H1 (cell line): ENCODE measurements around the gene UBQLN4. TPM values are rescaled to one million over a fixed set of nuclear protein-coding genes. Genes with fewer than 3 reads are reported as not detected.

Experiments
- CTCF ChIA-PET: fragments of 300-600 bp; sonication (Branson Sonifier 250); formaldehyde crosslinking; loops from one replicate; lab custom pipeline; 2021; ENCODE audit not compliant: partially characterized antibody; lab: Charles Lee
- POLR2A ChIA-PET: fragments of 300-600 bp; sonication (Branson Sonifier 250); formaldehyde crosslinking; loops from one replicate; lab custom pipeline; 2021; ENCODE audit warnings: inconsistent platforms; ENCODE audit not compliant: partially characterized antibody; lab: Charles Lee
- DNase-seq, 2 experiments: peaks; one replicate each; pipeline versions ENCODE4 v3.0.0 to v3.0.0-alpha.2; 2010 to 2022; ENCODE audit warnings: low spot score in 2 of 2, low read depth in 1 of 2, mixed read lengths in 1 of 2
- FAIRE-seq: peaks from 2 replicates; lab custom pipeline; 2011; peaks lifted over from hg19 to GRCh38; lab: Jason Lieb, UNC
- H2AFZ ChIP-seq: 2 replicates; pipeline ENCODE4 v1.8.1; 2012; ENCODE audit warnings: low read length, inconsistent platforms
- H2AK5ac ChIP-seq: 2 replicates; pipeline ENCODE4 v1.6.1; 2013; ENCODE audit warnings: low read depth, low read length
- H2BK120ac ChIP-seq: replicated peaks from 2 replicates; pipeline ENCODE3; 2013; ENCODE audit warnings: low read depth, low read length, inconsistent platforms
- H2BK12ac ChIP-seq: 2 replicates; pipeline ENCODE4 v1.6.1; 2013; ENCODE audit warnings: low read depth, low read length
- H2BK15ac ChIP-seq: 2 replicates; pipeline ENCODE4 v1.6.1; 2013; ENCODE audit warnings: low read length
- H2BK20ac ChIP-seq: 2 replicates; pipeline ENCODE4 v1.6.1; 2013; ENCODE audit warnings: low read length
- H2BK5ac ChIP-seq: 2 replicates; pipeline ENCODE4 v1.6.1; 2013; ENCODE audit warnings: low read depth, low read length
- H3K14ac ChIP-seq: 2 replicates; pipeline ENCODE4 v1.6.1; 2013; ENCODE audit warnings: inconsistent platforms; ENCODE audit not compliant: insufficient read length
- H3K18ac ChIP-seq: 2 replicates; pipeline ENCODE4 v1.6.1; 2013; ENCODE audit warnings: low read length; ENCODE audit errors: extremely low read depth
- H3K23ac ChIP-seq: 2 replicates; pipeline ENCODE4 v1.6.1; 2013; ENCODE audit warnings: inconsistent platforms; ENCODE audit not compliant: insufficient read length
- H3K23me2 ChIP-seq: 2 replicates; pipeline ENCODE4 v1.6.1; 2013; ENCODE audit warnings: low read depth, low read length
- H3K27ac ChIP-seq: 2 replicates; pipeline ENCODE4 v1.6.1; 2011; ENCODE audit warnings: low read depth, low read length, inconsistent platforms
- H3K27me3 ChIP-seq, 4 experiments: replicated peaks in 1 of 4; 1 replicate in 1 of 4; 2 replicates in 3 of 4; pipeline versions ENCODE4 v1.6.1 to v1.8.1; 2011 to 2013; ENCODE audit warnings: low read length in 3 of 4, mild to moderate bottlenecking in 3 of 4, inconsistent platforms in 2 of 4, mixed read lengths in 2 of 4, moderate library complexity in 1 of 4; ENCODE audit not compliant: control insufficient read depth in 3 of 4, insufficient read depth in 3 of 4; ENCODE audit errors: extremely low read depth in 1 of 4
- H3K36me3 ChIP-seq, 4 experiments: 2 replicates each; pipeline versions ENCODE4 v1.6.1 to v1.8.1; 2011 to 2013; ENCODE audit warnings: mild to moderate bottlenecking in 4 of 4, low read length in 3 of 4, moderate library complexity in 2 of 4, control low read depth in 1 of 4, inconsistent platforms in 1 of 4; ENCODE audit not compliant: insufficient read depth in 4 of 4, control insufficient read depth in 2 of 4
- H3K4ac ChIP-seq: replicated peaks from 2 replicates; pipeline ENCODE3; 2013; ENCODE audit warnings: low read length, low read depth, mixed read lengths, inconsistent platforms; ENCODE audit not compliant: insufficient read length
- H3K4me1 ChIP-seq, 4 experiments: replicated peaks in 1 of 4; 1 replicate in 1 of 4; 2 replicates in 3 of 4; pipeline versions ENCODE4 v1.6.1 to v1.8.1; 2011 to 2013; ENCODE audit warnings: low read length in 3 of 4, inconsistent platforms in 2 of 4, mixed read lengths in 1 of 4; ENCODE audit not compliant: insufficient read depth in 4 of 4, control insufficient read depth in 3 of 4
- H3K4me2 ChIP-seq, 2 experiments: 2 replicates each; pipeline versions ENCODE4 v1.6.1 to v1.8.1; 2011 to 2013; ENCODE audit warnings: low read depth in 2 of 2, low read length in 2 of 2, control low read depth in 1 of 2, inconsistent platforms in 1 of 2, mild to moderate bottlenecking in 1 of 2; ENCODE audit not compliant: insufficient read depth in 1 of 2
- H3K4me3 ChIP-seq, 4 experiments: fragments of 200-600, 300-600 bp in 1 of 4; sonication (generic), shearing (Covaris generic), sonication (Bioruptor Twin) in 1 of 4; 2 replicates each; pipeline versions ENCODE4 v1.5.1 to v1.8.1; 2011 to 2016; ENCODE audit warnings: low read length in 4 of 4, low read depth in 3 of 4, control low read depth in 2 of 4, inconsistent platforms in 2 of 4, mild to moderate bottlenecking in 2 of 4, mixed read lengths in 1 of 4, moderate library complexity in 1 of 4; ENCODE audit not compliant: insufficient read depth in 2 of 4; ENCODE audit errors: extremely low read depth in 1 of 4
- H3K56ac ChIP-seq: replicated peaks from 2 replicates; pipeline ENCODE3; 2013; ENCODE audit warnings: low read depth, mild to moderate bottlenecking, mixed read lengths, low read length, inconsistent platforms; ENCODE audit not compliant: insufficient read length
- H3K79me1 ChIP-seq: 2 replicates; pipeline ENCODE4 v1.6.1; 2013; ENCODE audit warnings: low read depth, low read length, control low read depth
- H3K79me2 ChIP-seq, 2 experiments: 2 replicates each; pipeline versions ENCODE4 v1.6.1 to v1.8.1; 2012 to 2013; ENCODE audit warnings: low read length in 2 of 2, mild to moderate bottlenecking in 2 of 2, inconsistent platforms in 1 of 2; ENCODE audit not compliant: insufficient read depth in 2 of 2, control insufficient read depth in 1 of 2
- H3K9ac ChIP-seq, 4 experiments: replicated peaks in 1 of 4; 1 replicate in 1 of 4; 2 replicates in 3 of 4; pipeline versions ENCODE4 v1.6.1 to v1.8.1; 2011 to 2013; ENCODE audit warnings: low read depth in 3 of 4, low read length in 3 of 4, control low read depth in 2 of 4, mild to moderate bottlenecking in 2 of 4, moderate library complexity in 2 of 4, inconsistent platforms in 1 of 4; ENCODE audit errors: extremely low read depth in 1 of 4
- H3K9me3 ChIP-seq, 2 experiments: 2 replicates each; pipeline versions ENCODE4 v1.6.1 to v1.8.1; 2012 to 2013; ENCODE audit warnings: mild to moderate bottlenecking in 2 of 2, moderate library complexity in 2 of 2, control low read depth in 1 of 2, inconsistent platforms in 1 of 2, low read depth in 1 of 2, low read length in 1 of 2, mixed read lengths in 1 of 2; ENCODE audit not compliant: insufficient read depth in 2 of 2
- H4K20me1 ChIP-seq, 2 experiments: replicated peaks in 1 of 2; 2 replicates each; pipeline versions ENCODE3 to v1.8.1; 2011 to 2013; ENCODE audit warnings: inconsistent platforms in 2 of 2, low read length in 2 of 2, mild to moderate bottlenecking in 1 of 2; ENCODE audit not compliant: insufficient read depth in 2 of 2, control insufficient read depth in 1 of 2
- H4K5ac ChIP-seq: 2 replicates; pipeline ENCODE4 v1.6.1; 2013; ENCODE audit warnings: low read length, low read depth, mixed read lengths, inconsistent platforms; ENCODE audit not compliant: insufficient read length
- H4K8ac ChIP-seq: 2 replicates; pipeline ENCODE4 v1.8.0; 2013; ENCODE audit warnings: mild to moderate bottlenecking, moderate library complexity, low read length, inconsistent platforms; ENCODE audit not compliant: insufficient read depth; ENCODE audit errors: extremely low read depth
- H4K91ac ChIP-seq: replicated peaks from 2 replicates; pipeline ENCODE3; 2013; ENCODE audit warnings: low read length, mixed read lengths, inconsistent platforms; ENCODE audit not compliant: insufficient read length
- ATF3 ChIP-seq: IDR thresholded peaks from 2 replicates; pipeline ENCODE4 v1.6.1; 2011; ENCODE audit warnings: low read depth, mild to moderate bottlenecking, low read length; ENCODE audit not compliant: insufficient read depth
- BCL11A ChIP-seq, 2 experiments: IDR thresholded peaks; one replicate each; pipeline ENCODE4 v1.6.1; 2011; ENCODE audit warnings: low read depth in 2 of 2, low read length in 2 of 2, mild to moderate bottlenecking in 2 of 2
- CBX8 ChIP-seq: fragments of 300-800, 300-1000 bp; sonication (generic); IDR thresholded peaks from 2 replicates; pipeline ENCODE4 v1.7.1; 2016; ENCODE audit warnings: low read depth, low read length, borderline replicate concordance
- CREB1 ChIP-seq: IDR thresholded peaks from 2 replicates; pipeline ENCODE4 v1.6.1; 2012; ENCODE audit warnings: inconsistent platforms
- JUN ChIP-seq: IDR thresholded peaks from 2 replicates; pipeline ENCODE4 v1.6.1; 2011; ENCODE audit warnings: low read depth, mild to moderate bottlenecking, improper control_type of control experiment, low read length
- POLR2A ChIP-seq, 2 experiments: IDR thresholded peaks; 1 replicate in 1 of 2; 2 replicates in 1 of 2; pipeline ENCODE4 v1.6.1; 2011; ENCODE audit warnings: low read depth in 2 of 2, low read length in 2 of 2, mild to moderate bottlenecking in 2 of 2; ENCODE audit errors: control extremely low read depth in 1 of 2
- RXRA ChIP-seq: IDR thresholded peaks from 2 replicates; pipeline ENCODE4 v1.6.1; 2011; ENCODE audit warnings: low read depth, mild to moderate bottlenecking, low read length, moderate library complexity; ENCODE audit not compliant: insufficient read depth
- SAP30 ChIP-seq: fragments of 300-600 bp; sonication (generic); IDR thresholded peaks from 2 replicates; pipeline ENCODE4 v1.7.1; 2012; ENCODE audit warnings: low read length, moderate library complexity, mild to moderate bottlenecking, inconsistent platforms; ENCODE audit not compliant: insufficient read depth, insufficient replicate concordance
- TAF7 ChIP-seq: optimal IDR thresholded peaks from 2 replicates; pipeline ENCODE3; 2011; ENCODE audit warnings: low read depth, mild to moderate bottlenecking, inconsistent platforms, low read length, moderate library complexity, borderline replicate concordance
- TBP ChIP-seq: IDR thresholded peaks from 2 replicates; pipeline ENCODE4 v1.6.1; 2011; ENCODE audit warnings: low read depth, low read length, improper control_type of control experiment
- WGBS, 2 experiments: shearing (Covaris generic) in 1 of 2; methylation state at CpG; one replicate each; pipeline versions ENCODE4 v1.1.6 to v1.1.7; 2013 to 2015; ENCODE audit warnings: low lambda C conversion rate in 2 of 2, mixed read lengths in 2 of 2, inconsistent platforms in 1 of 2, low coverage in 1 of 2, missing lambda C conversion rate in 1 of 2; ENCODE audit not compliant: insufficient replicate concordance in 2 of 2, insufficient coverage in 1 of 2, insufficient read length in 1 of 2; ENCODE audit errors: extremely low coverage in 1 of 2, missing lambda C conversion rate in 1 of 2; 5-methylcytosine and 5-hydroxymethylcytosine counted together
- polyA plus RNA-seq, 7 experiments: library from polyadenylated mRNA; depleted of rRNA in 3 of 7; stranded (reverse) in 5 of 7; unstranded in 2 of 7; fragments of >200 nt in 5 of 7; fragments of 200-250 nt in 2 of 7; gene quantifications; 1 replicate in 5 of 7; 2 replicates in 1 of 7; 4 replicates in 1 of 7; pipeline versions ENCODE4 v1.2.1 to v1.2.3, GENCODE V29; 2011 to 2013; ENCODE audit warnings: missing spikeins in 2 of 7, mixed read lengths in 2 of 7
- total RNA-seq: library from RNA; stranded (reverse); fragmentation: NEBNext Ultra II Directional; extraction: Animal tissue kit (Norgen Biotek cat#: 25700); gene quantifications from 2 replicates; pipeline ENCODE4 v1.2.1, GENCODE V29; 2021

Gene UBQLN4
- total and polyA plus RNA-seq, 2 of the 8 experiments (the other 6 are each of a cell fraction or from before 2014, with no cell fraction given): 37.7 to 52.0 TPM

- Histone ChIP-seq H4K5ac (peak within 1 kb of the TSS; percentile 89), H2BK5ac (peak within 1 kb of the TSS; percentile 95), H3K18ac (peak within 1 kb of the TSS; percentile 89), H2BK20ac (peak within 1 kb of the TSS; percentile 62; the same call in 1 of the 2 replicates), H3K23ac (no peak within 1 kb of the TSS), H3K9me3 (no peaks in the 10 kb centered on the region), H3K9ac (peak within 1 kb of the TSS in 3 of 4 experiments; percentile 68 to 82 (median 72); a peak in 6 of 7 replicates), H3K27me3 (no peaks in the 10 kb centered on the region), H3K4me1 (peaks cover 0 to 22% (median 11%) of the 10 kb centered on the region in 4 experiments; a peak in 6 of 7 replicates), H3K36me3 (peaks cover 0 to 7% (median 4%) of the 10 kb centered on the region in 4 experiments; a peak in 1 of 8 replicates), H4K91ac (peak within 1 kb of the TSS; percentile 13), H2BK15ac (no peak within 1 kb of the TSS; the same call in 1 of the 2 replicates), H3K4ac (no peak within 1 kb of the TSS), H4K20me1 (peaks cover 3 to 9% of the 10 kb centered on the region in 2 experiments), H3K4me2 (peak within 1 kb of the TSS; percentile 76 to 88), H3K23me2 (peaks cover 10% of the 10 kb centered on the region), H2AK5ac (peak within 1 kb of the TSS; percentile 57; the same call in 1 of the 2 replicates), H2BK120ac (no peak within 1 kb of the TSS), H2AFZ (no peak within 1 kb of the TSS), H3K79me1 (no peaks in the 10 kb centered on the region), H3K79me2 (peaks cover 0 to 6% of the 10 kb centered on the region in 2 experiments; a peak in 1 of 4 replicates), H4K8ac (peak within 1 kb of the TSS; percentile 81; the same call in 1 of the 2 replicates), H3K14ac (no peak within 1 kb of the TSS), H3K56ac (peak within 1 kb of the TSS; percentile 26), H2BK12ac (peak within 1 kb of the TSS; percentile 92; the same call in 1 of the 2 replicates), H3K27ac (peak within 1 kb of the TSS; percentile 93), H3K4me3 (peak within 1 kb of the TSS; percentile 39 to 65 (median 52))
- FAIRE-seq (no peak), DNase-seq (peak; percentile 66 to 84)
- 6% methylated on average over 11 of the region's 11 CpGs; no CpG with 5 or more reads in 1 of the 2 experiments for WGBS, 2 experiments
- POLR2A ChIA-PET: interaction anchor here (0.7 to 7.3 kb wide), 18 partner anchors 8 to 189 kb away, joined by 3 to 88 read pairs (median 5); partner anchors contain the start of genes ARHGEF2, LAMTOR2, MEX3A and PMF1
- CTCF ChIA-PET: interaction anchor here (0.7 to 6.2 kb wide), 12 partner anchors 9 to 86 kb away, joined by 3 to 23 read pairs (median 4); no protein-coding TSS in a partner anchor
- TF ChIP-seq POLR2A (IDR thresholded peaks at IDR 0.05; ENCODE audit: control extremely low read depth in 1 of 2, low read depth in 2 of 2, low read length in 2 of 2) (peak; percentile 52 to 54; a peak in 2 of 3 replicates), CBX8 (no peak), TBP (no peak; the same call in 1 of the 2 replicates), SAP30 (no peak), JUN (0 out of 2 replicates have a peak, but pooled peaks have one; percentile 60), CREB1 (peak; percentile 90), ATF3 (0 out of 2 replicates have a peak, but pooled peaks have one; percentile 19), RXRA (no peak), TAF7 (peak; percentile 64), BCL11A (IDR thresholded peaks at IDR 0.05; ENCODE audit: low read depth in 2 of 2, low read length in 2 of 2) (peak in 1 of 2 experiments; percentile 21)
These were observed 7.5 kb upstream of the UBQLN4 start, which contains the start of gene RAB25 for GRCh38 chr1:156060937-156061636. TSS of gene RAB25 (plus strand) at chr1:156061160. CDS start at chr1:156061401, 241 bp downstream.
